ENCODE data around the gene GRM7.

GRM7 gene

DNA sequence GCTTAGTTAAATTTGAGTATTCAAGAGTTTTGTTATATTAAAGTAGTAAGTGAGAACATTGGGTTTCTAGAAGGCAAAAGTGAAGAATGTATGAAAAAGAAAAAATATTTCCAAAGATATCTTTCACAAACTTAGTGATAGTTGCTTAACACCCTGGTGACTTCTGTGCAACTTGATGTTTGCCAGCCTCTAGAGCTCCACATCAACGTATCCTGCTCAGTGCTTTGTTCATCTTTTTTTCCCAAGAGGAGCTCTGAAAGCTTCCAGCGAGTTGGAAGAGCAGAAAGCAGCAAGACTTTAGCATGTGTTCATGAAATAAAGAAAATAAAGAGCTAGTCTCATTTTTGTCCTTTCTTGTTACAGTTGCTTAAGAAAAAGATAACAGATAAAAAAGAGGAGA, 225.5 kb downstream of the GRM7 start:
- H3K79me2 ChIP-seq (ENCODE audit: control insufficient read depth, low read length): no peaks in the 10 kb centered on the region
- H3K27me3 ChIP-seq (ENCODE audit: control insufficient read depth, low read length): no peaks in the 10 kb centered on the region
- no peaks in the 10 kb centered on the region for H4K20me1 ChIP-seq (ENCODE audit: control insufficient read depth, insufficient read depth, low read depth, low read length)
- no peak overlapping the region for H3K27ac ChIP-seq (ENCODE audit: low read depth, low read length)
- no peaks in the 10 kb centered on the region for H3F3A ChIP-seq (ENCODE audit: control insufficient read depth, insufficient read depth)
- no peak for TF ChIP-seq EZH2phosphoT487 (IDR thresholded peaks at IDR 0.05; ENCODE audit: borderline replicate concordance, low read length)
- TF ChIP-seq, protein P1, sequence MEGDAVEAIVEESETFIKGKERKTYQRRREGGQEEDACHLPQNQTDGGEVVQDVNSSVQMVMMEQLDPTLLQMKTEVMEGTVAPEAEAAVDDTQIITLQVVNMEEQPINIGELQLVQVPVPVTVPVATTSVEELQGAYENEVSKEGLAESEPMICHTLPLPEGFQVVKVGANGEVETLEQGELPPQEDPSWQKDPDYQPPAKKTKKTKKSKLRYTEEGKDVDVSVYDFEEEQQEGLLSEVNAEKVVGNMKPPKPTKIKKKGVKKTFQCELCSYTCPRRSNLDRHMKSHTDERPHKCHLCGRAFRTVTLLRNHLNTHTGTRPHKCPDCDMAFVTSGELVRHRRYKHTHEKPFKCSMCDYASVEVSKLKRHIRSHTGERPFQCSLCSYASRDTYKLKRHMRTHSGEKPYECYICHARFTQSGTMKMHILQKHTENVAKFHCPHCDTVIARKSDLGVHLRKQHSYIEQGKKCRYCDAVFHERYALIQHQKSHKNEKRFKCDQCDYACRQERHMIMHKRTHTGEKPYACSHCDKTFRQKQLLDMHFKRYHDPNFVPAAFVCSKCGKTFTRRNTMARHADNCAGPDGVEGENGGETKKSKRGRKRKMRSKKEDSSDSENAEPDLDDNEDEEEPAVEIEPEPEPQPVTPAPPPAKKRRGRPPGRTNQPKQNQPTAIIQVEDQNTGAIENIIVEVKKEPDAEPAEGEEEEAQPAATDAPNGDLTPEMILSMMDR (IDR thresholded peaks at IDR 0.05; ENCODE audit: low read depth, low read length, poor library complexity, severe bottlenecking): no peak
- no peaks in the 10 kb centered on the region for H3K4me1 ChIP-seq (ENCODE audit: control insufficient read depth, low read length)
- no peak overlapping the region for H3K4me3 ChIP-seq (ENCODE audit: low read length)
- no peaks in the 10 kb centered on the region for H3K36me3 ChIP-seq (ENCODE audit: control insufficient read depth, low read length)
- H3K9me2 ChIP-seq (replicated peaks; ENCODE audit: control insufficient read depth, low read length): no peaks in the 10 kb centered on the region
- H3K4me2 ChIP-seq (ENCODE audit: low read length): no peak overlapping the region
- H3K9me3 ChIP-seq (ENCODE audit: control insufficient read depth, insufficient read depth, low read length): no peaks in the 10 kb centered on the region

DNA sequence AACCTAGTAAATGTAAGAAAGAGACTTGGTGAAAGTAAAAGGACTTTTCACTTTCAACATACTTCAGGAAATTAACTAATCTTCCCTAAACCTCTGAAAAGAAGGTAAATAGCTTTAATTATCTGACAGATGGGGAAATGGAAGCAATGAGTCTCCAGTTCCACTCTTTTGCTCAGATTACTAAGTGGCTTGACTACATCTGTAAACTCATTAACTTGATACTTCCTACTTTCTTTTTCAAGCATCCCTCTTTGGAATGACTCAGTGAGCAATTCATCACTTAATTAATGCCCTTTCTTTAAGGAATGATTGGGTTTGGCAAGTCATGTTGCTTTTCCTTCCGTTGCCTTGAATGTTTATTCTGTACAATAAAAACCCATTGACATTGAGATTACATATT, 234.2 kb downstream of the GRM7 start:
- Histone ChIP-seq H4K20me1 (ENCODE audit: control insufficient read depth, insufficient read depth, low read depth, low read length) (no peaks in the 10 kb centered on the region), H3K79me2 (ENCODE audit: control insufficient read depth, low read length) (no peaks in the 10 kb centered on the region), H3K4me3 (ENCODE audit: low read length) (no peak overlapping the region), H3F3A (ENCODE audit: control insufficient read depth, insufficient read depth) (peaks cover 3% of the 10 kb centered on the region; the same call in 1 of the 2 replicates), H3K27ac (ENCODE audit: low read depth, low read length) (no peak overlapping the region), H3K36me3 (ENCODE audit: control insufficient read depth, low read length) (no peaks in the 10 kb centered on the region), H3K27me3 (ENCODE audit: control insufficient read depth, low read length) (no peaks in the 10 kb centered on the region), H3K9me2 (replicated peaks; ENCODE audit: control insufficient read depth, low read length) (no peaks in the 10 kb centered on the region), H3K9me3 (ENCODE audit: control insufficient read depth, insufficient read depth, low read length) (no peaks in the 10 kb centered on the region), H3K4me1 (ENCODE audit: control insufficient read depth, low read length) (no peaks in the 10 kb centered on the region), H3K4me2 (ENCODE audit: low read length) (no peak overlapping the region)
- no peak for TF ChIP-seq EZH2phosphoT487 (IDR thresholded peaks at IDR 0.05; ENCODE audit: borderline replicate concordance, low read length)
- TF ChIP-seq, protein P1 (IDR thresholded peaks at IDR 0.05; ENCODE audit: low read depth, low read length, poor library complexity, severe bottlenecking): no peak

DNA sequence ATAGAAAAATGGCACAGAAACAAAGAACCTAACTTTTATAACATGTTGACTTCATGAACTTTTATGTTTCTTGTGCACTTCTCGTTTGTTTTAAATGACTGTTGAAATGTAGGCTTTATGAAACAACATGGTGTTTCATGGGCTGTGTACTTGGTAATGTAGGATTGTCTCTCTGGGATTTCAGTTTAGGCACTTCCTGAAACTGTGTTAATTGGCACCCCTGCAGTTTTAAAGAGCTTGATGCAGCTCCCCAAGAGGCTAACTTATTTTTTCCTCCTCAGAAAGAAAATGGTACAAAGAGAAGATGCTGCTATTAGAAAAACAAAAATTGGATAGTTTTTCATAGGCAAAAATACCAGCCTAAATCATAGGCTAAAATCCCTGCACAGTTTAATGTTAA, 239.2 kb downstream of the GRM7 start:
- Histone ChIP-seq H3K36me3 (ENCODE audit: control insufficient read depth, low read length) (no peaks in the 10 kb centered on the region), H3K4me2 (ENCODE audit: low read length) (no peak overlapping the region), H3K79me2 (ENCODE audit: control insufficient read depth, low read length) (no peaks in the 10 kb centered on the region), H3K9me2 (replicated peaks; ENCODE audit: control insufficient read depth, low read length) (no peaks in the 10 kb centered on the region), H4K20me1 (ENCODE audit: control insufficient read depth, insufficient read depth, low read depth, low read length) (no peaks in the 10 kb centered on the region), H3K4me1 (ENCODE audit: control insufficient read depth, low read length) (no peaks in the 10 kb centered on the region), H3K27ac (ENCODE audit: low read depth, low read length) (no peak overlapping the region), H3K4me3 (ENCODE audit: low read length) (no peak overlapping the region), H3K27me3 (ENCODE audit: control insufficient read depth, low read length) (no peaks in the 10 kb centered on the region), H3K9me3 (ENCODE audit: control insufficient read depth, insufficient read depth, low read length) (no peaks in the 10 kb centered on the region), H3F3A (ENCODE audit: control insufficient read depth, insufficient read depth) (peaks cover 3% of the 10 kb centered on the region; the same call in 1 of the 2 replicates)
- TF ChIP-seq EZH2phosphoT487 (IDR thresholded peaks at IDR 0.05; ENCODE audit: borderline replicate concordance, low read length): no peak
- TF ChIP-seq, protein P1 (IDR thresholded peaks at IDR 0.05; ENCODE audit: low read depth, low read length, poor library complexity, severe bottlenecking): no peak

DNA sequence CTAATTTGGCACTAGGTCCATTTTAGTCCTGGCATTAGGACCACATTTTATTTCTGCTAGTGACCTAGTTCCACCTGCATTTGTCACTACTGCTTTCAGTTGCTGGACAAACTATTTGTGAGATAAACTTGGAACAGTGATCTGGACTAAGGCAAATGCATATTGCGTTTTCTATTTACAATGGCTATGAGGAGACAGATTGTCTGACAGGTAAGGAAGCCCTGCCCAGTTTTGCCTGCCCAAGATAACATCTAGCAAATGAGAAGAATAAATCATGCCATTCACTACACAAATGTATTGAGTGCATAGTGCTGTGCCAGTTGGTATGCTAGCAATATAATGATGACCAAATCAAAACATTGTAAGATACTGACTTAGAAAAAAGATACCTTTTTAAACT, 245.7 kb downstream of the GRM7 start:
- H3K4me1 ChIP-seq (ENCODE audit: control insufficient read depth, low read length): no peaks in the 10 kb centered on the region
- TF ChIP-seq EZH2phosphoT487 (IDR thresholded peaks at IDR 0.05; ENCODE audit: borderline replicate concordance, low read length): no peak
- TF ChIP-seq, protein P1 (IDR thresholded peaks at IDR 0.05; ENCODE audit: low read depth, low read length, poor library complexity, severe bottlenecking): no peak
- H3K4me3 ChIP-seq (ENCODE audit: low read length): no peak overlapping the region
- no peaks in the 10 kb centered on the region for H4K20me1 ChIP-seq (ENCODE audit: control insufficient read depth, insufficient read depth, low read depth, low read length)
- no peaks in the 10 kb centered on the region for H3K9me3 ChIP-seq (ENCODE audit: control insufficient read depth, insufficient read depth, low read length)
- no peaks in the 10 kb centered on the region for H3K9me2 ChIP-seq (replicated peaks; ENCODE audit: control insufficient read depth, low read length)
- H3K27me3 ChIP-seq (ENCODE audit: control insufficient read depth, low read length): no peaks in the 10 kb centered on the region
- H3K27ac ChIP-seq (ENCODE audit: low read depth, low read length): no peak overlapping the region
- H3F3A ChIP-seq (ENCODE audit: control insufficient read depth, insufficient read depth): no peaks in the 10 kb centered on the region
- no peaks in the 10 kb centered on the region for H3K79me2 ChIP-seq (ENCODE audit: control insufficient read depth, low read length)
- H3K4me2 ChIP-seq (ENCODE audit: low read length): no peak overlapping the region
- no peaks in the 10 kb centered on the region for H3K36me3 ChIP-seq (ENCODE audit: control insufficient read depth, low read length)

Measured in DOHH2 (cell line).